Measurements from ENCODE around the gene LDB3.

LDB3 gene

DNA sequence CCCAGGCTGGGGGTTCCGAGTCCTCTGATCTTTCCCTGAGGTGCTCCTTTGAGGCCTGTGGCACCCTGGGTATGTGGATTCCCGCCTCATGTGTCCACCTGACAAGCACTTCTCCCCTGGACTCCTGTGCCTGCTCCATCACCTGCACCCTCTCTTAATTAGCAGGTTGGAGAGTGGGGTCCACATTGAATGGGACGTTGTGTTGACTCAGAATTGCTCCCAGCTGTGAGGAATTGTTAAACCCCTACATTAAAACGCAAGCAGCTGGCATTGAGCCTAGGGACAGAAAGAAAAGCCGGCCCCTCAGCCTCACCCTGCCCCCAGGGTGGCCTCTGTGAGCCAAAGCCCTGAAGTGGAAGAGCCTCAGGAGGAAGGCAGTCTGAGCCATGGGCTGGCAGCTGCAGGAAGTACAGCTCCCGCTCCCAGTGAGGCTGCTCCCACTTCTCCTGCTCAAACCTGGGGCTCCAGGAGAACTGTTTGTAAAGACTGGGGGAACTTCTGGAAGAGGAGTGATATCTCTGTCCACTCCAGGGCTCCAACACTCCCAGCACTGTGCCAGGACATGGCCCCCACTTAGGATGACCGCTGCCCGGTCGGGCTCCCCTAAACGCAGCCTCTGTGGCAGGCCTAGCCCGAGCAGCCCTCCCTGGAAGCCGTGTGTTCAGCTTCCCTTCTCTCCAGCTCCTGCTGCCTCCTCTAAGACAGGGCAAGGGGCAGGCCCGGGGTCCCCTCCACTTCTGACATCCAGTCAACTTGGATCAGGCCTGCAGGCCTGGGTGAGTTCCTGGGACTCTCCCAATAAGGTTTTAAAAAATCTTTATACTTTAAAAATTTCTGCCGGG, 15.7 kb upstream of the LDB3 start:
- Histone ChIP-seq H3K36me3 (ENCODE audit: insufficient read depth, low read length) (no peaks in the 10 kb centered on the region), H3K27me3 (ENCODE audit: control insufficient read depth in 1 of 2, insufficient read depth in 2 of 2, low read length in 2 of 2) (no peaks in the 10 kb centered on the region), H3K9me3 (ENCODE audit: low read length) (no peaks in the 10 kb centered on the region), H3K4me1 (ENCODE audit: insufficient read depth, low read length) (peaks cover 14% of the 10 kb centered on the region), H3K27ac (ENCODE audit: low read depth, low read length) (no peak overlapping the region), H3K4me3 (ENCODE audit: low read depth in 1 of 2, low read length in 2 of 2) (no peak overlapping the region), H3K9ac (ENCODE audit: low read length) (no peak overlapping the region)

DNA sequence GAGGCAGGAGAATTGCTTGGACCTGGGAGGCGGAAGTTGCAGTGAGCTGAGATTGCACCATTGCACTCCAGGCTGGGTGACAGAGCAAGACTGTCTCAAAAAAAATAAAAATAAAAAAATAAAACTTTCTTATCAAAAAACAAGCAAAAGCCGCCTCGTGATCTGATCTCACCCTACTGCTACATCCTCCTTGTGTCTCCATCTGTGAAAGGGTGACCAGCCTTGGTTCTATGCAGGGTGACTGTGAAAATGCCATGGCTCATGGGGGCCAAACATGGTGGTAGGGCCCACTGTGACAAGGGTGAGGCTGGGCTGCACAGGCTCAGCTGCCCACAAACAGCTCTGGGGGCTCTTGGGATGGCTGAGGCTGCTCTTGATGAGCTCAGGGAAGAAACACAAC, 14.9 kb upstream of the LDB3 start:
- H3K4me1 ChIP-seq (ENCODE audit: insufficient read depth, low read length): peaks cover 14% of the 10 kb centered on the region
- H3K27me3 ChIP-seq (ENCODE audit: control insufficient read depth in 1 of 2, insufficient read depth in 2 of 2, low read length in 2 of 2): no peaks in the 10 kb centered on the region
- H3K9ac ChIP-seq (ENCODE audit: low read length): no peak overlapping the region
- no peaks in the 10 kb centered on the region for H3K9me3 ChIP-seq (ENCODE audit: low read length)
- H3K36me3 ChIP-seq (ENCODE audit: insufficient read depth, low read length): no peaks in the 10 kb centered on the region
- no peak overlapping the region for H3K4me3 ChIP-seq (ENCODE audit: low read depth in 1 of 2, low read length in 2 of 2)
- no peak overlapping the region for H3K27ac ChIP-seq (ENCODE audit: low read depth, low read length)

DNA sequence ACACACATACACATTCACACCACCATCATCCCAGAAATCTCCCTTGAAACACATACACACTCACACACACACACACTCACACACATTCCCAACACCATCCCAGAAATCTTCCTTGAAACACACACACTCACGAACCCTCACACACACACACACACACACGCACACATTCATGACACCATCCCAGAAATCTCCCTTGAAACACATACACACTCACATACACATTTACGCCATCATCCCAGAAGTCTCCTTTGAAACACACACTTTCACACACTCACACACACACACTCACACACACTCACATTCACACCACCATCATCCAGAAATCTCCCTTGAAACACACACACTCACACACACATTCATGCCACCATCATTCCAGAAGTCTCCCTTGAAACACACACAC, 14.3 kb upstream of the LDB3 start:
- Histone ChIP-seq H3K27ac (ENCODE audit: low read depth, low read length) (no peak overlapping the region), H3K4me3 (ENCODE audit: low read depth in 1 of 2, low read length in 2 of 2) (no peak overlapping the region), H3K9ac (ENCODE audit: low read length) (no peak overlapping the region), H3K27me3 (ENCODE audit: control insufficient read depth in 1 of 2, insufficient read depth in 2 of 2, low read length in 2 of 2) (no peaks in the 10 kb centered on the region), H3K9me3 (ENCODE audit: low read length) (no peaks in the 10 kb centered on the region), H3K36me3 (ENCODE audit: insufficient read depth, low read length) (no peaks in the 10 kb centered on the region), H3K4me1 (ENCODE audit: insufficient read depth, low read length) (peaks cover 8% of the 10 kb centered on the region)

DNA sequence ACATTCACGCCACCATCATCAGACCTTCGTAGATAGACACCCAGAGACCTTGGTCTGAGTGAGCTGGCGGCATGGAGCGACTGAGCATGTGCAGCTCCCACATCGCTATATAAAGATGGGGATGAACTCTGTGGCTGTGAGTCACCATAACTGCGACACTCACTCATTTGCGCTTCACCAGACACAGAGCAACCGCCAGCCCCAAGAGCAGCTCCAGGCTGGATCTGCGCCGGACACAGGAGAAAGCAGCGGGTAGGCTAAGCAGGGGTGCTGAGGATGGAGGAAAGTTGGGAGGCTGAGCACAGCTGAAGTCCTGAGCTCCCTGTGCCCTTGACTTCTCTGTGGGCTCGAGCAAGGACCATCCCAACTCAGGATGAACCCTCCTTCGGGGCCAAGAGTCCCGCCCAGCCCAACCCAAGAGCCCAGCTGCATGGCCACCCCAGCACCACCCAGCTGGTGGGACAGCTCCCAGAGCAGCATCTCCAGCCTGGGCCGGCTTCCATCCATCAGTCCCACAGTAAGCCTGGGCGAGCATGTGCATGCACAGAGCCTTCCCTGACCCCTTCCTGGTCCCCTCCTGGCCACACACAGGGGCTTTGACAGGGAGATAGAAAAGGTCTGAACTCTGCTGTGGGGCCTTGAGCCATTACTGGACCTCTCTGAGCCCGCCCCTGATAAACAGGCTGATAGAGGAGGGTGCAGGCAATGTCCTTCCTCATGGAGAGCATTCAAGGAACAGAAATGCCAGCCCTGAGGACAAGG, 13.7 kb upstream of the LDB3 start, which contains the start of gene OPN4:
Gene OPN4, plus strand, starts transcription at position 137 of the 762 bp plus-strand sequence. Its CDS starts 237 bp downstream, at position 374.
- Histone ChIP-seq H3K27ac (ENCODE audit: low read depth, low read length) (no peak within 1 kb of the TSS), H3K36me3 (ENCODE audit: insufficient read depth, low read length) (no peaks in the 10 kb centered on the region), H3K9me3 (ENCODE audit: low read length) (no peaks in the 10 kb centered on the region), H3K9ac (ENCODE audit: low read length) (no peak within 1 kb of the TSS), H3K4me1 (ENCODE audit: insufficient read depth, low read length) (peaks cover 2% of the 10 kb centered on the region), H3K27me3 (ENCODE audit: control insufficient read depth in 1 of 2, insufficient read depth in 2 of 2, low read length in 2 of 2) (no peaks in the 10 kb centered on the region), H3K4me3 (ENCODE audit: low read depth in 1 of 2, low read length in 2 of 2) (no peak within 1 kb of the TSS)

DNA sequence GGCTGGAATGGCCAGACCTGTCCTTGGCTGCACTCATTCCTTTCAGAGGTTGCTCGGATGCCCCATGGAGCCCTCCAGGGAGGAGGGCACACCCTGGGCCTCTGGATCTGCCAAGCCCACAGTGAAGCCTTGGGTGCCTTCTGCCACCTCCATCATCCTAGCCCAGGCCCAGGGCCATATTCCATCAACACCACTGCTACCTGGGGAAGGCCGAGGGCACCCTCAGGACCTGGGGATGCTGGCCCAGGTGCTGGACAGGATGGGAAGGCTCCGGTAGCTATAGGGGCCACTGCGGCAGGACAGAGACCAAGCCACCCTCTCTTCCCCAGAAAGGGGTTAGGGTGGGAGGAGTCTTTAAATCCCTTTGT, 13.2 kb upstream of the LDB3 start:
- Histone ChIP-seq H3K36me3 (ENCODE audit: insufficient read depth, low read length) (no peaks in the 10 kb centered on the region), H3K27me3 (ENCODE audit: control insufficient read depth in 1 of 2, insufficient read depth in 2 of 2, low read length in 2 of 2) (no peaks in the 10 kb centered on the region), H3K27ac (ENCODE audit: low read depth, low read length) (no peak overlapping the region), H3K9me3 (ENCODE audit: low read length) (no peaks in the 10 kb centered on the region), H3K9ac (ENCODE audit: low read length) (no peak overlapping the region), H3K4me3 (ENCODE audit: low read depth in 1 of 2, low read length in 2 of 2) (no peak overlapping the region), H3K4me1 (ENCODE audit: insufficient read depth, low read length) (no peaks in the 10 kb centered on the region)

DNA sequence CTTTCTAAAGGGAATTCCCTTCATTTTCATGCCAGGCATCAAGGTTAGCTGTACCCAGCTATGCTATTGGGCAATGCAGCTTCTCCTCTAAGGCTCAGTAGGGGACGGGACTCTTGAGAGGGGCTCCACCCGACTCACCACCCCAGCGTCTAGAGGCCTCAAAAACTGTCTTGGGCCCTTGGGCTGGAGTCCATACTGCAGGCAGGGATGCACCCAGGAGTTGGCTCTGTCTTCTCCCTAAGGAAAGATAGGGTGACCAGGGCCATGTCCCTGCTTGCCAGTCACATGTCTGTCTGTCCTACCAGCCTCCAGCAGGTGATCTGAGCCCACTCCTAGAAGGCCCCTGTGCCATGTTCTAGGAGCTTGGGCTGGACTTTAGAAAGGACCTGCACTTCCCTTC, 12.7 kb upstream of the LDB3 start:
- H3K36me3 ChIP-seq (ENCODE audit: insufficient read depth, low read length): no peaks in the 10 kb centered on the region
- H3K27ac ChIP-seq (ENCODE audit: low read depth, low read length): no peak overlapping the region
- no peak overlapping the region for H3K4me3 ChIP-seq (ENCODE audit: low read depth in 1 of 2, low read length in 2 of 2)
- H3K4me1 ChIP-seq (ENCODE audit: insufficient read depth, low read length): no peaks in the 10 kb centered on the region
- no peaks in the 10 kb centered on the region for H3K27me3 ChIP-seq (ENCODE audit: control insufficient read depth in 1 of 2, insufficient read depth in 2 of 2, low read length in 2 of 2)
- no peaks in the 10 kb centered on the region for H3K9me3 ChIP-seq (ENCODE audit: low read length)
- no peak overlapping the region for H3K9ac ChIP-seq (ENCODE audit: low read length)

DNA sequence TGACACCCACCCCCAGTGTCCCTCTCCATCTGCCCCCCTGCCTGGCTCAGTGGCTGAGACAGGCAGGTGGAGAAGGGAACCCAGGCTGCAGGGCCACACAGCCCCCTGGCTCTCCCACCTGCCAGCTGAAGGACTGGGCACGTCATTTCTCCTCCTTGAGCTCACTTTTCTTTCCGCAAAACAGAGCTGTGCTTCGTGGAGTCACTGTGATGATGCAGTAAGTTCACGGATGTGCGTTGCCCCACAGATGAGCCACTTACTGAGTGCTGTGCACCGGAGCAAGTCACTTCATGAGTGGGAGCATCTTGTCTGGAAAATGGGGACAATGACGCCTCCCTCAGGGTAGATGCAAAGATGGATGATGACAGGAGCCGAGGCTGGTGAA, 11.3 kb upstream of the LDB3 start:
- no peak overlapping the region for H3K9ac ChIP-seq (ENCODE audit: low read length)
- H3K27me3 ChIP-seq (ENCODE audit: control insufficient read depth in 1 of 2, insufficient read depth in 2 of 2, low read length in 2 of 2): no peaks in the 10 kb centered on the region
- H3K36me3 ChIP-seq (ENCODE audit: insufficient read depth, low read length): no peaks in the 10 kb centered on the region
- peaks cover 7% of the 10 kb centered on the region for H3K4me1 ChIP-seq (ENCODE audit: insufficient read depth, low read length)
- H3K4me3 ChIP-seq (ENCODE audit: low read depth in 1 of 2, low read length in 2 of 2): no peak overlapping the region
- H3K9me3 ChIP-seq (ENCODE audit: low read length): no peaks in the 10 kb centered on the region
- H3K27ac ChIP-seq (ENCODE audit: low read depth, low read length): no peak overlapping the region

DNA sequence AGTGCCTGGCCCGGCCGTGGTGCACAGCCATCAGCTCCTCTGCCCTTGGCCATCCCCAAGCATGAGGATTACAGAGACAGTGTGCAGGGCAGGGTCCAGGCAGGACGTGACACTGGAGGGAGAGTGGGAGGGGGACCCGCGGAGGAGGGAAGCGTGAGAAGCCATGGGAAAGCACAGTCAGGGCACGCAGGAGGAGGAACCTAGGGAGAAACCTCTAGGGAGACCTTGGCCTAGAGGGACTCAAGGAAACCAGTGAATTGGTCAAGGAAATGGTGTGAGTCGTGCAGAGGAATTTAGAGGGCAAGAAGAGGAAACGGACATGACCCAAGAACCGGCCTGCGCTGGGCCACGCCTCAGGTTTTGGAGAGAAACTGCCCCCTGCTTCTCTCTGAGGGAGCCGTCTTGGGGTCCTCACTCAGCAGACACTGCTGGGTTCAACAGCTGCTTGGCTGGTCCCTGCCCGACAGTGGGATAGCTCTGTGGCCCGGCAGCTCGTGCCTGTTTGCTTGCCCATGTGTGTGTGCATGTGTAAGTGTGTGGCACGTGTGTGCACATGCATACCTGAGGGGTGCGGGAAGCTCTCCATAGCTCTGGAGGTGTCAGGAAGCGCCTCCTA, 10.8 kb upstream of the LDB3 start:
- Histone ChIP-seq H3K9me3 (ENCODE audit: low read length) (no peaks in the 10 kb centered on the region), H3K27me3 (ENCODE audit: control insufficient read depth in 1 of 2, insufficient read depth in 2 of 2, low read length in 2 of 2) (no peaks in the 10 kb centered on the region), H3K4me1 (ENCODE audit: insufficient read depth, low read length) (peaks cover 10% of the 10 kb centered on the region), H3K9ac (ENCODE audit: low read length) (no peak overlapping the region), H3K36me3 (ENCODE audit: insufficient read depth, low read length) (no peaks in the 10 kb centered on the region), H3K4me3 (ENCODE audit: low read depth in 1 of 2, low read length in 2 of 2) (no peak overlapping the region), H3K27ac (ENCODE audit: low read depth, low read length) (no peak overlapping the region)

DNA sequence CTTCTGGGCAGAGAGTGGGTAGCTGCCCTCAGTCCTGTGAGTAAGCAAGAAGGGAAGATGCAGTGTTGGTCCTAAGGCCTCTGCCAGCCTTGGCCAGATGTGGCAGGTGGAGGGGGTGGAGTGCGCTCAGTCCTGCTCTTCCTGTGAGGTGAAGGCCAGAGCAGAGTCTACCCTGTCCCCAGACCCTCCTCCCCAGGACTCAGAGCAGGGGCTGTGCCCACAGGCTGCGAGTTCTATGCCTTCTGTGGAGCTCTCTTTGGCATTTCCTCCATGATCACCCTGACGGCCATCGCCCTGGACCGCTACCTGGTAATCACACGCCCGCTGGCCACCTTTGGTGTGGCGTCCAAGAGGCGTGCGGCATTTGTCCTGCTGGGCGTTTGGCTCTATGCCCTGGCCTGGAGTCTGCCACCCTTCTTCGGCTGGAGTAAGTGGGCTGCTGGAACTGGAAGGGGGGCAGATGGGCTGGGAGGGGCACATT, 10.0 kb upstream of the LDB3 start:
- no peaks in the 10 kb centered on the region for H3K27me3 ChIP-seq (ENCODE audit: control insufficient read depth in 1 of 2, insufficient read depth in 2 of 2, low read length in 2 of 2)
- no peak overlapping the region for H3K4me3 ChIP-seq (ENCODE audit: low read depth in 1 of 2, low read length in 2 of 2)
- H3K9me3 ChIP-seq (ENCODE audit: low read length): no peaks in the 10 kb centered on the region
- H3K27ac ChIP-seq (ENCODE audit: low read depth, low read length): no peak overlapping the region
- H3K4me1 ChIP-seq (ENCODE audit: insufficient read depth, low read length): peaks cover 10% of the 10 kb centered on the region
- no peaks in the 10 kb centered on the region for H3K36me3 ChIP-seq (ENCODE audit: insufficient read depth, low read length)
- no peak overlapping the region for H3K9ac ChIP-seq (ENCODE audit: low read length)

DNA sequence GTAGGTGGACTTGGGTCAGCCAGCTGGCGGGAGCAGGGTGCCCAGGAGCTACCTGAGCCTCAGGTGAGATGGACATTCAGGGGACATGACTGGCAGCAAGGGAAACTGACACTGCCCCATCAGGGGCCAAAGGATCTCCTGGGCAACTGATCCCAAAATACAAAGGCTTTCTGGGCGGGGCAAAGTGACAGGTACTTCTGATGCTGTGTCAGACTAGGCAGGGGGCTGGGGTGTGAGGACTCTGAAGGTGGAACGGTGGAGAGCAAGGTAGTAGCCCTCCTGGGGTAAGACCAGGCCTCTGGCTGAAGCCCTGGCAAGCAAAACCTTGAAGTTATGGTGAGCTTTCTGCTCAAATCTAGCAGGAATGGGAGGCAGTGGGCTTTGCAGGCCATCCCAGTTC, 9.6 kb upstream of the LDB3 start:
- no peaks in the 10 kb centered on the region for H3K36me3 ChIP-seq (ENCODE audit: insufficient read depth, low read length)
- H3K4me3 ChIP-seq (ENCODE audit: low read depth in 1 of 2, low read length in 2 of 2): no peak overlapping the region
- no peaks in the 10 kb centered on the region for H3K27me3 ChIP-seq (ENCODE audit: control insufficient read depth in 1 of 2, insufficient read depth in 2 of 2, low read length in 2 of 2)
- H3K9me3 ChIP-seq (ENCODE audit: low read length): no peaks in the 10 kb centered on the region
- no peak overlapping the region for H3K27ac ChIP-seq (ENCODE audit: low read depth, low read length)
- H3K9ac ChIP-seq (ENCODE audit: low read length): no peak overlapping the region
- H3K4me1 ChIP-seq (ENCODE audit: insufficient read depth, low read length): peaks cover 10% of the 10 kb centered on the region

DNA sequence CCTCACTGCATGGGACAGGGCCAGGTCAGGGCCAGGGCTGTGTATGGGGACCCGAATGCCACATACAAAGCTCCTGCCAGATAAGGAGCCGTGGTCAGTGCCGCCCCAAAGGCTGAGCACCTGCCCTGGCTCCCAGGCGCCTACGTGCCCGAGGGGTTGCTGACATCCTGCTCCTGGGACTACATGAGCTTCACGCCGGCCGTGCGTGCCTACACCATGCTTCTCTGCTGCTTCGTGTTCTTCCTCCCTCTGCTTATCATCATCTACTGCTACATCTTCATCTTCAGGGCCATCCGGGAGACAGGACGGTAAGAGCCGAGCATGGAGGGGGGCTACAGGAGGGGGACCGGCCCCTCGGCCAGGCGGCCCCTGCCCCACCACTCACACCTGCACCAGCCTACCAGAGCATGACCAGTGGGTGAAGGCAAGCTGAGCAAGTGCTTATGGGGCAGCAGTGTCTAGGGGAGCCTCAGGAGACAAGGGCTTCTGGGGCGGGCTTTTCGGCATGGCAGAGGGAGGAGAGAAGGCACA, 9.1 kb upstream of the LDB3 start:
- Histone ChIP-seq H3K4me3 (ENCODE audit: low read depth in 1 of 2, low read length in 2 of 2) (no peak overlapping the region), H3K36me3 (ENCODE audit: insufficient read depth, low read length) (no peaks in the 10 kb centered on the region), H3K27me3 (ENCODE audit: control insufficient read depth in 1 of 2, insufficient read depth in 2 of 2, low read length in 2 of 2) (no peaks in the 10 kb centered on the region), H3K4me1 (ENCODE audit: insufficient read depth, low read length) (peaks cover 10% of the 10 kb centered on the region), H3K9ac (ENCODE audit: low read length) (no peak overlapping the region), H3K9me3 (ENCODE audit: low read length) (no peaks in the 10 kb centered on the region), H3K27ac (ENCODE audit: low read depth, low read length) (no peak overlapping the region)
